Measurements from ENCODE around the gene TMCO4.
"Not testable (repeated sequence)": the region's sequence is repeated elsewhere in the genome, so short reads cannot be mapped to it uniquely, and the experiment has no call there.

Gene TMCO4

GRCh38 chr1:19637606-19638005, 162.1 kb downstream of the TMCO4 start:
- no peak for DNase-seq (ENCODE audit: low read depth)

- DNase-seq (ENCODE audit: low read depth), result not testable (repeated sequence)
Observed at GRCh38 chr1:19636749-19637148, 163.0 kb downstream of the TMCO4 start.

GRCh38 chr1:19636065-19636464, 163.7 kb downstream of the TMCO4 start:
- no peak for DNase-seq (ENCODE audit: low read depth)

- DNase-seq (ENCODE audit: low read depth), result no peak
Observed at GRCh38 chr1:19635646-19636045, 164.1 kb downstream of the TMCO4 start.

GRCh38 chr1:19635064-19635463, 164.7 kb downstream of the TMCO4 start:
- DNase-seq (ENCODE audit: low read depth), result not testable (repeated sequence)

- DNase-seq (ENCODE audit: low read depth), result no peak
Observed at GRCh38 chr1:19633106-19633505, 166.6 kb downstream of the TMCO4 start.
